Neural cell (in vitro differentiated cells): Measurements from ENCODE around the gene FMN2. TPM values are rescaled to one million over a fixed set of nuclear protein-coding genes. Genes with fewer than 3 reads are reported as not detected.
A peak's percentile ranks its signal among the peaks of the same experiment; 100 is the strongest.

Experiments used
- H2AFZ ChIP-seq: fragments of 200-600, 300-800 bp; sonication (generic), shearing (Covaris generic); 2 replicates; pipeline ENCODE4 v1.6.0; 2014; ENCODE audit warnings: low read depth, mild to moderate bottlenecking, antibody characterized with exemption, low read length, moderate library complexity
- H3F3A ChIP-seq: fragments of 200-600 bp; shearing (Covaris generic); 2 replicates; pipeline ENCODE4 v1.6.1; 2016; ENCODE audit warnings: mild to moderate bottlenecking, moderate library complexity, mixed read lengths, antibody characterized with exemption, low read length; ENCODE audit not compliant: insufficient read depth, poor library complexity, severe bottlenecking
- H3K27ac ChIP-seq: fragments of 200-600, 300-800 bp; sonication (generic), shearing (Covaris generic); 2 replicates; pipeline ENCODE4 v1.5.1; 2014; ENCODE audit warnings: mild to moderate bottlenecking, low read length, moderate library complexity
- H3K27me3 ChIP-seq: fragments of 300-800, 200-600 bp; sonication (generic), shearing (Covaris generic); 2 replicates; pipeline ENCODE4 v1.6.0; 2014; ENCODE audit warnings: mild to moderate bottlenecking, low read depth, low read length, moderate library complexity; ENCODE audit not compliant: insufficient read depth
- H3K36me3 ChIP-seq: fragments of 300-800, 200-600 bp; sonication (generic), shearing (Covaris generic); 2 replicates; pipeline ENCODE4 v1.5.1; 2014; ENCODE audit warnings: mild to moderate bottlenecking, antibody characterized with exemption, low read length, moderate library complexity; ENCODE audit not compliant: insufficient read depth
- H3K4me2 ChIP-seq: fragments of 300-800, 200-600 bp; sonication (generic), shearing (Covaris generic); 2 replicates; pipeline ENCODE4 v1.6.0; 2014; ENCODE audit warnings: mild to moderate bottlenecking, low read length
- H3K4me3 ChIP-seq: fragments of 300-800, 200-600 bp; sonication (generic), shearing (Covaris generic); 2 replicates; pipeline ENCODE4 v1.5.1; 2014; ENCODE audit warnings: mild to moderate bottlenecking, low read length, moderate library complexity
- H3K79me2 ChIP-seq: fragments of 200-600 bp; shearing (Covaris generic); replicated peaks from 2 replicates; pipeline ENCODE4 v1.6.0; 2014; ENCODE audit warnings: mild to moderate bottlenecking, low read length, moderate library complexity; ENCODE audit not compliant: insufficient read depth
- H3K9ac ChIP-seq: fragments of 300-800, 200-600 bp; sonication (generic), shearing (Covaris generic); 2 replicates; pipeline ENCODE4 v1.6.1; 2016; ENCODE audit warnings: mild to moderate bottlenecking, low read length, mixed read lengths
- H3K9me2 ChIP-seq: fragments of 200-600 bp; shearing (Covaris generic); 2 replicates; pipeline ENCODE4 v1.6.1; 2016; ENCODE audit warnings: mild to moderate bottlenecking, low read length, mixed read lengths; ENCODE audit not compliant: insufficient read depth
- H3K9me3 ChIP-seq: fragments of 200-600, 300-800 bp; sonication (generic), shearing (Covaris generic); 2 replicates; pipeline ENCODE4 v1.6.1; 2016; ENCODE audit warnings: mild to moderate bottlenecking, mixed run types, low read length, moderate library complexity, mixed read lengths
- H4K20me1 ChIP-seq: fragments of 200-600 bp; shearing (Covaris generic); 2 replicates; pipeline ENCODE4 v1.6.1; 2016; ENCODE audit warnings: mild to moderate bottlenecking, mixed run types; ENCODE audit not compliant: insufficient read depth
- CTCF ChIP-seq: fragments of 450-650 bp; IDR thresholded peaks from 2 replicates; pipeline ENCODE4 v1.5.1; 2014; ENCODE audit warnings: antibody characterized with exemption, mild to moderate bottlenecking, moderate library complexity; ENCODE audit not compliant: poor library complexity, severe bottlenecking
- EP300 ChIP-seq: fragments of 450-650 bp; conservative IDR thresholded peaks from 2 replicates; pipeline ENCODE4 v1.6.1; 2014; ENCODE audit warnings: antibody characterized with exemption, mild to moderate bottlenecking, moderate library complexity; ENCODE audit not compliant: poor library complexity, severe bottlenecking
- EZH2 ChIP-seq: fragments of 200-600, 300-800 bp; shearing (Covaris generic), sonication (generic); IDR thresholded peaks from 2 replicates; pipeline ENCODE4 v1.6.1; 2014; ENCODE audit warnings: antibody characterized with exemption, low read length, borderline replicate concordance, mild to moderate bottlenecking; ENCODE audit not compliant: insufficient read depth, poor library complexity, severe bottlenecking
- MXI1 ChIP-seq: fragments of 450-650 bp; conservative IDR thresholded peaks from 2 replicates; pipeline ENCODE4 v1.6.1; 2014; ENCODE audit warnings: antibody characterized with exemption, mild to moderate bottlenecking; ENCODE audit not compliant: poor library complexity, severe bottlenecking
- POLR2AphosphoS5 ChIP-seq: IDR thresholded peaks from 2 replicates; pipeline ENCODE4 v1.6.1; 2012
- RAD21 ChIP-seq: fragments of 450-650 bp; conservative IDR thresholded peaks from 2 replicates; pipeline ENCODE4 v1.6.1; 2014; ENCODE audit warnings: antibody characterized with exemption, mild to moderate bottlenecking, moderate library complexity
- REST ChIP-seq: IDR thresholded peaks from 2 replicates; pipeline ENCODE4 v1.6.1; 2012; ENCODE audit warnings: borderline replicate concordance
- SMC3 ChIP-seq: fragments of 450-650 bp; conservative IDR thresholded peaks from 2 replicates; pipeline ENCODE4 v1.6.1; 2014; ENCODE audit warnings: antibody characterized with exemption, mild to moderate bottlenecking, moderate library complexity; ENCODE audit not compliant: poor library complexity
- TAF1 ChIP-seq: IDR thresholded peaks from 2 replicates; pipeline ENCODE4 v1.6.1; 2012; ENCODE audit warnings: low read depth
- polyA plus RNA-seq: library from polyadenylated mRNA; depleted of rRNA; stranded (reverse); fragments of >200 nt; gene quantifications from 2 replicates; pipeline ENCODE4 v1.2.3, GENCODE V29; 2014

The FMN2 gene
- polyA plus RNA-seq, 1 donor from 2014 or later: 23.9 TPM

GRCh38 chr1:240189386-240189989, 97.8 kb downstream of the FMN2 start:
- Histone ChIP-seq H3K9ac (no peak overlapping the region), H3K4me3 (no peak overlapping the region), H3K9me2 (no peaks in the 10 kb centered on the region), H2AFZ (no peak overlapping the region), H3K9me3 (no peaks in the 10 kb centered on the region), H3K36me3 (no peaks in the 10 kb centered on the region), H3F3A (no peaks in the 10 kb centered on the region), H3K27ac (no peak overlapping the region), H3K27me3 (no peaks in the 10 kb centered on the region), H3K4me2 (no peak overlapping the region), H3K79me2 (no peaks in the 10 kb centered on the region), H4K20me1 (no peaks in the 10 kb centered on the region)
- TF ChIP-seq CTCF (peak; percentile 77), POLR2AphosphoS5 (no peak), RAD21 (peak; percentile 70), SMC3 (peak; percentile 80)

GRCh38 chr1:240190881-240191401, 99.3 kb downstream of the FMN2 start:
- Histone ChIP-seq H2AFZ (no peak overlapping the region), H3K27ac (no peak overlapping the region), H3K9me2 (no peaks in the 10 kb centered on the region), H3K27me3 (no peaks in the 10 kb centered on the region), H3K79me2 (no peaks in the 10 kb centered on the region), H3K9ac (no peak overlapping the region), H3K4me2 (no peak overlapping the region), H3K36me3 (no peaks in the 10 kb centered on the region), H3K9me3 (no peaks in the 10 kb centered on the region), H3K4me3 (no peak overlapping the region), H3F3A (no peaks in the 10 kb centered on the region), H4K20me1 (no peaks in the 10 kb centered on the region)
- TF ChIP-seq SMC3: peak; percentile 83
- peak; percentile 85 for TF ChIP-seq RAD21
- peak; percentile 81 for TF ChIP-seq CTCF
- TF ChIP-seq POLR2AphosphoS5: no peak

GRCh38 chr1:240192851-240193250, 101.2 kb downstream of the FMN2 start:
- Histone ChIP-seq H2AFZ (no peak overlapping the region), H3K27ac (no peak overlapping the region), H3K9me3 (no peaks in the 10 kb centered on the region), H3K27me3 (no peaks in the 10 kb centered on the region), H3K4me3 (no peak overlapping the region), H3K4me2 (no peak overlapping the region), H3K9ac (no peak overlapping the region), H4K20me1 (no peaks in the 10 kb centered on the region), H3F3A (no peaks in the 10 kb centered on the region), H3K9me2 (no peaks in the 10 kb centered on the region), H3K36me3 (no peaks in the 10 kb centered on the region), H3K79me2 (no peaks in the 10 kb centered on the region)
- TF ChIP-seq EZH2: no peak
- TF ChIP-seq EP300: no peak
- no peak for TF ChIP-seq CTCF
- TF ChIP-seq RAD21: no peak
- no peak for TF ChIP-seq REST
- no peak for TF ChIP-seq TAF1
- no peak for TF ChIP-seq POLR2AphosphoS5
- TF ChIP-seq SMC3: no peak
- no peak for TF ChIP-seq MXI1
